Umbilical cord (tissue), 2 donors: ENCODE measurements around the gene NRARP. TPM values are rescaled to one million over a fixed set of nuclear protein-coding genes. Genes with fewer than 3 reads are reported as not detected.

ENCODE experiments used
- DNase-seq: peaks from one replicate; pipeline ENCODE4 v3.0.0-alpha.2; 2015; ENCODE audit warnings: low spot score
- total RNA-seq: library from RNA; depleted of rRNA; stranded (reverse); fragments of >200 nt; gene quantifications from one replicate; pipeline ENCODE4 v1.2.3, GENCODE V29; 2014; ENCODE audit warnings: low replicate concordance; ENCODE audit not compliant: insufficient read depth

The NRARP gene
- total RNA-seq, 1 donor from 2014 or later = 1.9 TPM

- DNase-seq = no peak
Observed at GRCh38 chr9:137311171-137311985, 9.3 kb upstream of the NRARP start.

GRCh38 chr9:137310189-137311052 lies 8.3 kb upstream of the NRARP start:
- DNase-seq = no peak

GRCh38 chr9:137309368-137310188 lies 7.5 kb upstream of the NRARP start:
- no peak for DNase-seq

GRCh38 chr9:137308057-137308619 lies 6.1 kb upstream of the NRARP start:
- no peak for DNase-seq

GRCh38 chr9:137307255-137308056 lies 5.4 kb upstream of the NRARP start:
- no peak for DNase-seq

GRCh38 chr9:137306850-137307254 lies 4.8 kb upstream of the NRARP start:
- DNase-seq = no peak

- DNase-seq = no peak
Observed at GRCh38 chr9:137306066-137306849, 4.2 kb upstream of the NRARP start.

GRCh38 chr9:137305798-137306065 lies 3.7 kb upstream of the NRARP start:
- DNase-seq = no peak

- DNase-seq = no peak
Observed at GRCh38 chr9:137305060-137305797, 3.2 kb upstream of the NRARP start.

GRCh38 chr9:137304383-137305059 lies 2.5 kb upstream of the NRARP start:
- DNase-seq = no peak

GRCh38 chr9:137303893-137304382 lies 1.9 kb upstream of the NRARP start:
- DNase-seq = no peak

GRCh38 chr9:137303151-137303892 lies 1.3 kb upstream of the NRARP start:
- no peak for DNase-seq

GRCh38 chr9:137302449-137303150 lies 529 bp upstream of the NRARP start:
- no peak for DNase-seq

GRCh38 chr9:137301081-137301947 lies 757 bp downstream of the NRARP start:
- no peak for DNase-seq

- no peak for DNase-seq
Observed at GRCh38 chr9:137300567-137301080, 1.4 kb downstream of the NRARP start.

- DNase-seq = no peak
Observed at GRCh38 chr9:137299938-137300337, 2.1 kb downstream of the NRARP start.
